Measurements from ENCODE around the gene CCDC57. TPM values are rescaled to one million over a fixed set of nuclear protein-coding genes. Genes with fewer than 3 reads are reported as not detected.
A peak's percentile ranks its signal among the peaks of the same experiment; 100 is the strongest.

CCDC57 gene
- total RNA-seq, 1 experiment from 2014 or later, result 31.0 TPM

DNA sequence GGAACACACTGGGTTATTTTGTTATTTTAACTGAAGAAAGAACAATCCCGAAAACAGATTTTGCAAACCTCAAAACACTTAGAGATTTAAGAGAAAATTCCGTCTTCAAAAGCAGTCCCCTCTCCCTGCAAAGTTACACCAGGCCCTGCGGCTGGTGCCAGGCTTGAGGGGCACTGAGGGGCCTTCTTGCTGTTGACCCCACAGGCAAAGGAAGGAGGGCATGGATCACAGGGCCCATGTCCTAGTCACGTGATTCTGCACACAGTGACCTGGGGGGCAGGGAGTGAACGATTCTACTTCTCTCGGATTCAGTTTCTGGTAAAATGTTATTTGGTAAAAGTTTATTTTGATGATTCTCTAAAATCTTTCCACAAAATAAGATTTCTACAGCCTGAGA is 59.3 kb downstream of the CCDC57 start:
- Histone ChIP-seq H3K27me3 (replicated peaks; ENCODE audit: control insufficient read depth, insufficient read depth, low read length) (no peaks in the 10 kb centered on the region), H3K4me3 (ENCODE audit: low read depth, low read length) (no peak overlapping the region), H3K9me3 (no peaks in the 10 kb centered on the region), H3K4me1 (0 out of 2 replicates have a peak, but pooled peaks cover 3% of the 10 kb centered on the region), H3K36me3 (ENCODE audit: control insufficient read depth, insufficient read depth, low read length) (no peaks in the 10 kb centered on the region)
- H3K9me3 Mint-ChIP-seq (ENCODE audit: unreplicated experiment), result no peaks in the 10 kb centered on the region
- intact Hi-C loops (cut with micrococcal nuclease; ENCODE audit: unreplicated experiment), result no loop called here
- H3K4me1 Mint-ChIP-seq (ENCODE audit: low read depth, unreplicated experiment), result no peaks in the 10 kb centered on the region
- BruUV-seq (replicated peaks), result no TSS peak
- no peaks in the 10 kb centered on the region for H3K27me3 Mint-ChIP-seq (ENCODE audit: insufficient read depth, unreplicated experiment)
- H3K27ac Mint-ChIP-seq (ENCODE audit: unreplicated experiment), result no peak overlapping the region
- POLR2A ChIA-PET, result no interaction called here
- CTCF ChIA-PET, result interaction anchor here (1.1 to 1.8 kb wide), 2 partner anchors 34 to 47 kb away, joined by 3 to 9 read pairs; no protein-coding TSS in a partner anchor
- TF ChIP-seq, protein P1, sequence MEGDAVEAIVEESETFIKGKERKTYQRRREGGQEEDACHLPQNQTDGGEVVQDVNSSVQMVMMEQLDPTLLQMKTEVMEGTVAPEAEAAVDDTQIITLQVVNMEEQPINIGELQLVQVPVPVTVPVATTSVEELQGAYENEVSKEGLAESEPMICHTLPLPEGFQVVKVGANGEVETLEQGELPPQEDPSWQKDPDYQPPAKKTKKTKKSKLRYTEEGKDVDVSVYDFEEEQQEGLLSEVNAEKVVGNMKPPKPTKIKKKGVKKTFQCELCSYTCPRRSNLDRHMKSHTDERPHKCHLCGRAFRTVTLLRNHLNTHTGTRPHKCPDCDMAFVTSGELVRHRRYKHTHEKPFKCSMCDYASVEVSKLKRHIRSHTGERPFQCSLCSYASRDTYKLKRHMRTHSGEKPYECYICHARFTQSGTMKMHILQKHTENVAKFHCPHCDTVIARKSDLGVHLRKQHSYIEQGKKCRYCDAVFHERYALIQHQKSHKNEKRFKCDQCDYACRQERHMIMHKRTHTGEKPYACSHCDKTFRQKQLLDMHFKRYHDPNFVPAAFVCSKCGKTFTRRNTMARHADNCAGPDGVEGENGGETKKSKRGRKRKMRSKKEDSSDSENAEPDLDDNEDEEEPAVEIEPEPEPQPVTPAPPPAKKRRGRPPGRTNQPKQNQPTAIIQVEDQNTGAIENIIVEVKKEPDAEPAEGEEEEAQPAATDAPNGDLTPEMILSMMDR (IDR thresholded peaks at IDR 0.05; ENCODE audit: insufficient read depth in 1 of 2, low read depth in 1 of 2, low read length in 1 of 2, severe bottlenecking in 1 of 2, unreplicated experiment in 1 of 2), result no peak
- H3K4me3 Mint-ChIP-seq (ENCODE audit: unreplicated experiment), result no peak overlapping the region
- DNase-seq, result no peak
- H3K36me3 Mint-ChIP-seq (ENCODE audit: insufficient read depth, unreplicated experiment), result peaks cover 13% of the 10 kb centered on the region

DNA sequence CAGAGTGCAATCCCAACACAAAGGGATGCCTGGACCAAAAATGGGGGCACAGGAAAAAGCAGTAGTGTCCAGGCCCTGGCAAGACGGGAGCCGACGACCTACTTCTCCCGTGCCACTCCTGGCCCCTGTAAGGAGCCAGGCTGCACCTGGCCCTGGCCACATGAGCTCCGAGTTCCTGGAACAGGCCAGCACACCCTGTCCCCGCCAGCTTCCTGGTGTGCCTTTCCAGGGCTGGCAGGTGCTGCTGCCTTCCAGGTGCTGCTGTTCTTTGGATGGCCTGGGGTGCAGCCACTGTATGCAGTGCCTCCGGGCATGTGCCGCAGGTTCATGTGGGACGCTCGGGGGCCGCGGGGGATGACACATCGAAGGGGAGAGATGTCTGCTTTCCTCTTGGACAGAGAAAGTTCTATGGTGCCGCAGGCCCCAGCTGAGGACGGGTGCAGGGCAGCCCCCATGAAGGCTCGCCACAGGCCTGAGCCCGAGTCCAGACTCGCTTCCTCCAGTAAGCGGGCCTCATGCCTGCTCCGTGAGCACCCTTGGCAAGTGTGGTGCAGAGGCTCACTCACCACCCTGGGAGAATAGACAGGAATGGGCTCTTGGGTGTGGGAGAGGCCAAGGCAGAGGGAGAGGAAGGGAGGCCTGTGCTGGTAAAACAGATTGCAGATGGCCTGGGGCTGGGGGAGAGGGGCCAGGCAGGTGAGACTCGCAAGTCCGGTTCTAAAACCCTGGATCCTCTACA is 59.9 kb downstream of the CCDC57 start:
- Mint-ChIP-seq H3K27me3 (ENCODE audit: insufficient read depth, unreplicated experiment) (no peaks in the 10 kb centered on the region), H3K36me3 (ENCODE audit: insufficient read depth, unreplicated experiment) (peaks cover 13% of the 10 kb centered on the region), H3K9me3 (ENCODE audit: unreplicated experiment) (peaks cover under 1% of the 10 kb centered on the region), H3K4me1 (ENCODE audit: low read depth, unreplicated experiment) (no peaks in the 10 kb centered on the region), H3K4me3 (ENCODE audit: unreplicated experiment) (no peak overlapping the region), H3K27ac (ENCODE audit: unreplicated experiment) (no peak overlapping the region)
- Histone ChIP-seq H3K36me3 (ENCODE audit: control insufficient read depth, insufficient read depth, low read length) (no peaks in the 10 kb centered on the region), H3K4me1 (0 out of 2 replicates have a peak, but pooled peaks cover 3% of the 10 kb centered on the region), H3K9me3 (no peaks in the 10 kb centered on the region), H3K4me3 (ENCODE audit: low read depth, low read length) (no peak overlapping the region), H3K27me3 (replicated peaks; ENCODE audit: control insufficient read depth, insufficient read depth, low read length) (no peaks in the 10 kb centered on the region)
- TF ChIP-seq, protein P1 (IDR thresholded peaks at IDR 0.05; ENCODE audit: insufficient read depth in 1 of 2, low read depth in 1 of 2, low read length in 1 of 2, severe bottlenecking in 1 of 2, unreplicated experiment in 1 of 2), result no peak
- ChIA-PET CTCF (interaction anchor here (0.8 to 1.8 kb wide), 2 partner anchors 36 to 46 kb away, joined by 3 to 9 read pairs; no protein-coding TSS in a partner anchor), POLR2A (no interaction called here)
- peak in 1 of 2 experiments; percentile 65 for DNase-seq
- intact Hi-C loops (cut with micrococcal nuclease; ENCODE audit: unreplicated experiment), result no loop called here
- no TSS peak for BruUV-seq (replicated peaks)

DNA sequence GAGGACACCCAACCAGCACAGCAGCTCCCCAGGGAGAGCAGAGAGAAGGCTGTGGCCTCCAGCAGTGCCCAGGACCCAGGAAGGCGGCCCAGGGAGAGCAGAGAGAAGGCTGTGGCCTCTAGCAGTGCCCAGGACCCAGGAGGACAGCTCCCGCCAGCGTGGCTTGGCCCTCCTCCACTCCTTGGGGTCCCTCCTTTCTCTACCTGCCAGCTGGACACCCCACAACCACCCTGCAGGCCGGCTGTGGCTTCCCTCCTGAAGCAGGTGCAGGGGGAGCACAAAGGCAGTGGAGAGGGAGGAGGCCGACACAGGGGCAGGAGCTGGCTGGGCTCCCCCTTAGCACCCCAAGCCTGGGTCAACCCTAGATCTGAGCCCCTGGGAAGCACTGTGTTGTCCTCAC is 60.5 kb downstream of the CCDC57 start:
- H3K4me3 Mint-ChIP-seq (ENCODE audit: unreplicated experiment), result no peak overlapping the region
- ChIA-PET CTCF (interaction anchor here (0.8 kb wide), 1 partner anchor 36 kb away, joined by 3 read pairs; no protein-coding TSS in a partner anchor), POLR2A (no interaction called here)
- 0 out of 2 replicates have a peak, but pooled peaks cover 3% of the 10 kb centered on the region for H3K4me1 ChIP-seq
- H3K27me3 Mint-ChIP-seq (ENCODE audit: insufficient read depth, unreplicated experiment), result no peaks in the 10 kb centered on the region
- H3K27me3 ChIP-seq (replicated peaks; ENCODE audit: control insufficient read depth, insufficient read depth, low read length), result no peaks in the 10 kb centered on the region
- no peak for DNase-seq
- intact Hi-C loops (cut with micrococcal nuclease; ENCODE audit: unreplicated experiment), result no loop called here
- peaks cover 7% of the 10 kb centered on the region for H3K9me3 Mint-ChIP-seq (ENCODE audit: unreplicated experiment)
- H3K36me3 Mint-ChIP-seq (ENCODE audit: insufficient read depth, unreplicated experiment), result peaks cover 9% of the 10 kb centered on the region
- no peak overlapping the region for H3K4me3 ChIP-seq (ENCODE audit: low read depth, low read length)
- BruUV-seq (replicated peaks), result no TSS peak
- H3K27ac Mint-ChIP-seq (ENCODE audit: unreplicated experiment), result no peak overlapping the region
- TF ChIP-seq, protein P1 (IDR thresholded peaks at IDR 0.05; ENCODE audit: insufficient read depth in 1 of 2, low read depth in 1 of 2, low read length in 1 of 2, severe bottlenecking in 1 of 2, unreplicated experiment in 1 of 2), result no peak
- H3K36me3 ChIP-seq (ENCODE audit: control insufficient read depth, insufficient read depth, low read length), result no peaks in the 10 kb centered on the region
- no peaks in the 10 kb centered on the region for H3K9me3 ChIP-seq
- H3K4me1 Mint-ChIP-seq (ENCODE audit: low read depth, unreplicated experiment), result no peaks in the 10 kb centered on the region
